Small intestine (tissue), 7 donors: ENCODE measurements around the gene BBX. TPM values are rescaled to one million over a fixed set of nuclear protein-coding genes. Genes with fewer than 3 reads are reported as not detected.

Source experiments
- DNase-seq, 2 donors: peaks; one replicate each; pipeline versions ENCODE4 v3.0.0 to v3.0.0-alpha.2; 2013
- FAIRE-seq: peaks from 2 replicates; lab custom pipeline; 2012; peaks lifted over from hg19 to GRCh38; lab: Jason Lieb, UNC
- H3K27ac ChIP-seq, 3 donors: one replicate each; pipeline ENCODE4 v1.5.1; 2013; ENCODE audit warnings: low read length in 2 of 3, mild to moderate bottlenecking in 2 of 3, control low read depth in 1 of 3, inconsistent platforms in 1 of 3, low read depth in 1 of 3, moderate library complexity in 1 of 3
- H3K27me3 ChIP-seq, 3 donors: one replicate each; pipeline ENCODE4 v1.6.1; 2013; ENCODE audit warnings: low read length in 3 of 3, inconsistent platforms in 1 of 3; ENCODE audit not compliant: control insufficient read depth in 3 of 3, insufficient read depth in 3 of 3
- H3K36me3 ChIP-seq, 3 donors: one replicate each; pipeline ENCODE4 v1.6.1; 2013; ENCODE audit warnings: low read length in 3 of 3, inconsistent platforms in 1 of 3, low read depth in 1 of 3, mild to moderate bottlenecking in 1 of 3, moderate library complexity in 1 of 3; ENCODE audit not compliant: control insufficient read depth in 3 of 3, insufficient read depth in 2 of 3
- H3K4me1 ChIP-seq, 3 donors: one replicate each; pipeline ENCODE4 v1.6.1; 2013; ENCODE audit warnings: low read length in 2 of 3, inconsistent platforms in 1 of 3, low read depth in 1 of 3, mild to moderate bottlenecking in 1 of 3, moderate library complexity in 1 of 3; ENCODE audit not compliant: control insufficient read depth in 3 of 3, insufficient read depth in 2 of 3
- H3K4me3 ChIP-seq, 3 donors: one replicate each; pipeline ENCODE4 v1.5.1; 2013; ENCODE audit warnings: low read length in 3 of 3, control low read depth in 1 of 3, inconsistent platforms in 1 of 3, low read depth in 1 of 3, mild to moderate bottlenecking in 1 of 3, moderate library complexity in 1 of 3
- H3K9me3 ChIP-seq, 2 donors: one replicate each; pipeline ENCODE4 v1.6.1; 2013; ENCODE audit warnings: low read depth in 1 of 2, low read length in 1 of 2; ENCODE audit not compliant: control insufficient read depth in 2 of 2, insufficient read depth in 1 of 2
- WGBS, 3 donors: extraction: QIAGEN DNeasy Blood & Tissue Kit; methylation state at CpG; one replicate each; pipeline ENCODE4 v1.1.7; 2013; 5-methylcytosine and 5-hydroxymethylcytosine counted together
- polyA plus RNA-seq, 4 donors: library from polyadenylated mRNA; stranded (reverse) in 3 of 4; unstranded in 1 of 4; fragments of 200-250 nt in 3 of 4; fragments of 120-200 nt in 1 of 4; gene quantifications; one replicate each; pipeline versions ENCODE4 v1.2.1 to v1.2.3, GENCODE V29; 2013
- donor health status: healthy with polysubstance abuse.
- donor health status: control.
- donor health status: control.
- donor health status: Bipolar disorder and iron deficiency.
- donor health status: healthy.

Gene BBX
- polyA plus RNA-seq, 4 donors: 3.5 to 33.6 (median 6.3) TPM

DNA sequence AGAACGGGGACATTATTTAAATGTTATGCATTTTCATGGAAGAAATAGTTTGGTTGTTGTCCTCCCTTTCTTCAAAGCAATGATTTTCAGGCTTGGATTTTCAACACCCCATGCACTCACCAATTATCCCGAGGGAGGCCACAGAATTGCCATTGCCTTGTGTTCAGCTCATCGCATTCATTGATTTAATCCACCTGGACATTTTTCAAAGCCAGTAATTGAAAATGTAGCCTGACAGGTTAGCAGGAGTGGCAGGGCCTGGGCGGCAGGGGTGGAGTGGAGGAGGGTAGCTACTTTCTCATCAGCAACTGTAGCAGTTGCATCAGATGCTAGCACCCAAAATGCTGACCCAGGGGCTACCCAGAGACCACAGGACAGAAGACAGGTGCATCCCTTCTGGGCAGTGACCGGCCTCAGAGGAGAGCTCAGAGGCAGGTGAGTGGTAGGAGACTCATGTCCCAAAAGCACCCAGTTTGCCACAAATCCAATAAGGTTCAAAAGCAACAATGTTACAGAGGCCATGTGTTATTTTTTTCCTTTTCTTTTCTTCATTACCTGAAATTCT, 325.7 kb downstream of the BBX start:
- DNase-seq (no peak), FAIRE-seq (no peak)
- 79 to 82% (median 81%) methylated on average over 5 of the region's 5 CpGs for WGBS, 3 donors
- Histone ChIP-seq H3K9me3 (no peaks in the 10 kb centered on the region), H3K4me3 (no peak overlapping the region), H3K36me3 (no peaks in the 10 kb centered on the region), H3K27ac (no peak overlapping the region), H3K4me1 (peaks cover 0 to 5% (median 0%) of the 10 kb centered on the region in 3 donors), H3K27me3 (no peaks in the 10 kb centered on the region)

DNA sequence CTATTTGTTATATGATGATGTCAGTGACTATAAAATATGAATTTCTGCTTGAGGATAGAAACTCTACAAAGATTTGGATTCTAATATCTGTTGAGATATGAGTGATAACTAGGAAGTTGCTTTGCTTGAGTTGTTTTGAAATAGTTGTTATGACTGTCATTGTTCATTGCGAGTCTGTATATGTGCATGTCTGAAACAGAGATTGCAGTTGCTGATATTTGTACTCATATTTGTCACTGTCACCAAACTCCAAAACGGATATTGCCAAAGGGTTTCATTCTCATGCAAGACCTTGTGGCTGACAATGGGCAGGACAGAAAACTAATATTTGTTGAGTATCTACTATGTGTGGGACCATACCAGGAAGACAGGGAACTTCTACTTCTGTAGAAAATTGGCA, 327.9 kb downstream of the BBX start:
- WGBS, 3 donors: 72 to 87% (median 79%) methylated on average over 2 of the region's 2 CpGs
- no peak for FAIRE-seq
- no peak overlapping the region for H3K27ac ChIP-seq
- H3K9me3 ChIP-seq: no peaks in the 10 kb centered on the region
- no peaks in the 10 kb centered on the region for H3K27me3 ChIP-seq
- no peak for DNase-seq
- H3K4me1 ChIP-seq: no peaks in the 10 kb centered on the region
- no peaks in the 10 kb centered on the region for H3K36me3 ChIP-seq
- no peak overlapping the region for H3K4me3 ChIP-seq

DNA sequence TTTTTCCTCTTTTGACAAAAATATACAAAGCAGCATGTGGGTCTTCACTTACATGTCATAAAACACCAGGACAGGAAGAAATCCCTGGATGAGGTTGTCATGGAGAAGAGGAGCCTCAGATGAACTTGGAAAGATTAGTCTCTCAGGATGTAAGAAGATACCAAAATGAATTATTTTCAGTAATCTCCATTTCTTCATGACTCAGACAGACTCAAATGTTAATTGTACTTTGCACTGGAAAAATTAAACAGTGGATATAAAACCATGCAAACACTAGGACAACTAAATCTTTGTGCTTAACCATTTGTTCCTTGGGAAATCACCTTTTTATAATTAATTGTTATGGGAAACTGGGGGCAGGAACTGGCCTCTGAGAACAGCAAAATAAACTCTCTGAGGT, 331.1 kb downstream of the BBX start:
- FAIRE-seq: no peak
- H3K27ac ChIP-seq: no peak overlapping the region

DNA sequence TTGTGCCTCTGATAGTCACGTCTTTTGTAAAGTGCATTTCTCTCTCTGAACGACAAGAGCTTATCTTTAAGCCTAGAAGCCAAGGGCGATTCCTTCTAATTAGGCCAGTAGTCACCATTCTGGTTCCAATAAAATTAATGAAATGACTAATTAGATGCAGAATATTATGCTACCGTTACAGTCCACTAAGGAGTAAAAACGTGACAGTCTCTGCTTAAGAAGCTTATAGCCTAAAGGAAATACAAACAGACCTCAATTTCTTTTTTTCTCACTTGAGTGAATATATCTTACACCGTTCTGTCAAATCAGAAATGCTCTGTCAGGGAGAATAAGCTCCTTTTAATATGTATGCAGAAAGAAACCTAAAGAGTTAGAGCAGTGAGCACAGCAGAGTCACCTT, 332.0 kb downstream of the BBX start:
- H3K27me3 ChIP-seq: no peaks in the 10 kb centered on the region
- no peaks in the 10 kb centered on the region for H3K4me1 ChIP-seq
- H3K36me3 ChIP-seq: no peaks in the 10 kb centered on the region
- H3K27ac ChIP-seq: no peak overlapping the region
- H3K9me3 ChIP-seq: peaks cover 0 to 2% of the 10 kb centered on the region in 2 donors
- no peak overlapping the region for H3K4me3 ChIP-seq
- no peak for FAIRE-seq
- no peak for DNase-seq
- 67 to 82% (median 68%) methylated on average over 6 of the region's 6 CpGs for WGBS, 3 donors

More for the DNA sequence above, 331.1 kb downstream of the BBX start:
- Histone ChIP-seq H3K9me3 (no peaks in the 10 kb centered on the region), H3K4me3 (no peak overlapping the region), H3K27me3 (no peaks in the 10 kb centered on the region), H3K36me3 (no peaks in the 10 kb centered on the region), H3K4me1 (no peaks in the 10 kb centered on the region)
- DNase-seq: no peak

DNA sequence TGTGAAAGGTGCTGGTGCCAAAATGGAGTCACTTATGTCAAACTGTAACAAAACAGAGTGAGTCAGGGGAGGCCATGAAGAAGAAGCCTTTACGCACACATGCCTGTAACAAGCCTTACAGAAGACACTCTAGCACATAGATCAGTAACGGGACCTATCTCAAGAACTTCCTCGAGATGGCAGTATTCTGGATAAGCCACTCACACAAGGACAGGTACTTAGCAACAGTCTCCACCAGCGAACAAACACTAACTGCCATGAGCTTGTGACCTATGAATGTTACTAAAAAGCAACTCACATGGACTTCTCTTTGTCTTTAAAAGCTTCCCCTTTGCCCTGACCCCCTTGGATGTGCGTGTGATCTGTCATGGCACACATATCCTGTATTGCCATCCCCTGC, 332.9 kb downstream of the BBX start:
- 52 to 66% (median 60%) methylated on average over 5 of the region's 5 CpGs for WGBS, 3 donors

DNA sequence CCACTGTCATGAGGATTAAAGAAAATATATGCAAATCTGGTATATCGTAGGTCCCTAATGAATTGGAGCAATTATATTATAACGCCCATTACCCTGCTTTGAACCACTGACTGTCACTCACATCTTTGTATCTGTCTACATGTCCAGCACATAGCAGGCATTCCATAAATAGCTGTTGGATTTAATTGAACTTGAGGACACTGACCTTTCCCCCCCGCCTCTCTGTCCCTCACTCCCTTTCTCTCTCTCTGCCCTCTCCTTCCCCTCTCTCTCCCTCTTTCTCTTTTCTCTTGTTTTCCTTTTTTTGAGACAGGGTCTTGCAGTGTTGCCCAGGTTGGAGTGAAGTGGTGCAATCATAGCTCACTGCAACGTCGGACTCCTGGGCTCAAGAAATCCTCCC, 335.1 kb downstream of the BBX start:
- H3K9me3 ChIP-seq: peaks cover 0 to 2% of the 10 kb centered on the region in 2 donors
- WGBS, 3 donors: 84 to 92% (median 89%) methylated on average over 5 of the region's 5 CpGs
- no peak overlapping the region for H3K27ac ChIP-seq
- H3K4me3 ChIP-seq: no peak overlapping the region
- H3K4me1 ChIP-seq: no peaks in the 10 kb centered on the region
- no peaks in the 10 kb centered on the region for H3K27me3 ChIP-seq
- no peaks in the 10 kb centered on the region for H3K36me3 ChIP-seq
- FAIRE-seq: no peak
- DNase-seq: no peak

More for the DNA sequence above, 332.9 kb downstream of the BBX start:
- H3K27me3 ChIP-seq: no peaks in the 10 kb centered on the region
- H3K9me3 ChIP-seq: peaks cover 0 to 2% of the 10 kb centered on the region in 2 donors
- no peaks in the 10 kb centered on the region for H3K36me3 ChIP-seq
- FAIRE-seq (no peak), DNase-seq (peak; percentile 33 to 35)
- H3K4me3 ChIP-seq: no peak overlapping the region
- H3K27ac ChIP-seq: no peak overlapping the region
- no peaks in the 10 kb centered on the region for H3K4me1 ChIP-seq

DNA sequence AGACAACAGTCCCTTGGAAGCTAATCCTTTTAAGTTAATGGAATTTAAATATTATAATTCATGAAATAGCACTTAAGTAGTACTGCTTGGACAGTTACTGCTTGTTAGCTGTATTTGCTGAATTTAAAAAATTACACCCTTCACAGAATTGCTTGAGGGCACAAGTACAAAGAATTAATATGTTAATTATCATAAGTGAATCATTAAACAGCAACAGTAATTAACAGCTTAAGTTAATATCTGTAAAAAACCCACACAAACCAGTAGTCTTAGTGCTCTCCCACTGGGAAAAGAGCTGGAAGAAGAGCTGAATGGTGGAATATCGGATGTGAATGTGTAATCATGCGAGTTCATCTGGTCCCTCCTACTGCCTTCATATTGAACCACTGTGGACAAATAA, 336.1 kb downstream of the BBX start:
- Histone ChIP-seq H3K27ac (no peak overlapping the region), H3K27me3 (no peaks in the 10 kb centered on the region), H3K4me1 (no peaks in the 10 kb centered on the region), H3K36me3 (no peaks in the 10 kb centered on the region), H3K9me3 (peaks cover 0 to 2% of the 10 kb centered on the region in 2 donors), H3K4me3 (no peak overlapping the region)
- 92 to 96% (median 95%) methylated on average over 2 of the region's 2 CpGs for WGBS, 3 donors
- DNase-seq (no peak), FAIRE-seq (no peak)
